HepG2 (cell line): ENCODE results near the gene DNMT3A. TPM values are rescaled to one million over a fixed set of nuclear protein-coding genes. Genes with fewer than 3 reads are reported as not detected.

Source experiments
- ATAC-seq: fragments of 200-7000 bp; cut with Tn5 transposase; 3 replicates; pipeline ENCODE4 v1.9.1; 2020; ENCODE audit warnings: mild to moderate bottlenecking, moderate library complexity
- BruUV-seq: library from RNA; stranded (reverse); fragments of 400-500 nt; replicated peaks from 2 replicates; lab custom pipeline; 2021; lab: Mats Ljungman, UMichigan
- CTCF ChIA-PET: fragments of 300-600 bp; formaldehyde crosslinking; extraction: SDS; loops from one replicate; lab custom pipeline; 2021; ENCODE audit warnings: low total read pairs, inconsistent platforms, low intra/inter-chr PET ratio; lab: Yijun Ruan, JAX
- POLR2A ChIA-PET: fragments of 350-600 bp; sonication (Branson Sonifier 250); formaldehyde crosslinking; loops from one replicate; lab custom pipeline; 2020; ENCODE audit warnings: antibody characterized with exemption, inconsistent platforms; lab: Yijun Ruan, JAX
- DNase-seq: peaks from one replicate; pipeline ENCODE4 v3.0.0-alpha.2; 2015; ENCODE audit warnings: low spot score
- FAIRE-seq: peaks from 3 replicates; lab custom pipeline; 2011; peaks lifted over from hg19 to GRCh38; lab: Jason Lieb, UNC
- H2AFZ ChIP-seq: one replicate; pipeline ENCODE4 v1.6.1; 2011; ENCODE audit warnings: low read length, inconsistent platforms
- H3K27ac ChIP-seq: fragments of 300-600 bp; 3 replicates; pipeline ENCODE4 v1.8.0; 2011; ENCODE audit warnings: mixed run types, mild to moderate bottlenecking, mixed read lengths, low read length, inconsistent platforms; ENCODE audit not compliant: insufficient read depth; ENCODE audit errors: extremely low read length
- H3K27me3 ChIP-seq, 2 experiments: fragments of 200-600 bp in 1 of 2; 2 replicates in 1 of 2; 3 replicates in 1 of 2; pipeline versions ENCODE4 v1.6.0 to v1.8.0; 2011; ENCODE audit warnings: low read length in 2 of 2, mild to moderate bottlenecking in 2 of 2, moderate library complexity in 2 of 2, inconsistent platforms in 1 of 2; ENCODE audit not compliant: insufficient read depth in 2 of 2, control insufficient read depth in 1 of 2
- H3K36me3 ChIP-seq, 2 experiments: fragments of 200-600 bp in 1 of 2; replicated peaks in 1 of 2; 2 replicates in 1 of 2; 3 replicates in 1 of 2; pipeline versions ENCODE4 v1.5.1 to v1.8.0; 2011; ENCODE audit warnings: low read length in 2 of 2, inconsistent platforms in 1 of 2; ENCODE audit not compliant: insufficient read depth in 2 of 2, control insufficient read depth in 1 of 2
- H3K4me1 ChIP-seq: 2 replicates; pipeline ENCODE4 v1.5.1; 2012; ENCODE audit warnings: low read length, inconsistent platforms; ENCODE audit not compliant: insufficient read depth
- H3K4me2 ChIP-seq: 2 replicates; pipeline ENCODE4 v1.6.0; 2011; ENCODE audit warnings: low read depth, low read length, inconsistent platforms
- H3K4me3 ChIP-seq, 3 experiments: fragments of 200-600 bp in 1 of 3; sonication (generic), shearing (Covaris generic) in 1 of 3; replicated peaks in 1 of 3; 2 replicates each; pipeline ENCODE4 v1.5.1; 2011 to 2016; ENCODE audit warnings: low read length in 3 of 3, inconsistent platforms in 2 of 3, low read depth in 2 of 3, mild to moderate bottlenecking in 2 of 3, control low read depth in 1 of 3, mixed read lengths in 1 of 3; ENCODE audit not compliant: insufficient read depth in 1 of 3
- H3K79me2 ChIP-seq: one replicate; pipeline ENCODE4 v1.6.1; 2011; ENCODE audit warnings: low read length, inconsistent platforms; ENCODE audit not compliant: insufficient read depth
- H3K9ac ChIP-seq: 2 replicates; pipeline ENCODE4 v1.6.0; 2011; ENCODE audit warnings: mild to moderate bottlenecking, low read depth, low read length, inconsistent platforms; ENCODE audit not compliant: insufficient read depth
- H3K9me3 ChIP-seq: 2 replicates; pipeline ENCODE4 v1.5.1; 2012; ENCODE audit warnings: mild to moderate bottlenecking, low read length
- H4K20me1 ChIP-seq: 2 replicates; pipeline ENCODE4 v1.6.0; 2011; ENCODE audit warnings: inconsistent platforms, mild to moderate bottlenecking, low read length, moderate library complexity; ENCODE audit not compliant: insufficient read depth
- BCL3 ChIP-seq: sonication (generic); formaldehyde crosslinking; IDR thresholded peaks from 2 replicates; pipeline ENCODE4 v1.5.1; 2020; ENCODE audit warnings: mild to moderate bottlenecking, missing genetic modification reagents, moderate library complexity
- ZNF709 ChIP-seq: sonication (generic); formaldehyde crosslinking; IDR thresholded peaks from 2 replicates; pipeline ENCODE4 v1.5.0; 2020; ENCODE audit warnings: mild to moderate bottlenecking, missing genetic modification reagents
- WGBS: methylation state at CpG from one replicate; pipeline ENCODE4 v1.1.6; 2017; ENCODE audit warnings: low lambda C conversion rate; 5-methylcytosine and 5-hydroxymethylcytosine counted together
- in situ Hi-C: cut with HindIII; loops from 2 replicates; pipeline ENCODE4 v1.10.0; 2017; ENCODE audit warnings: low pct_unique_long_range_greater_than_20kb; ENCODE audit not compliant: extremely low pct_ligation_motif_present
- intact Hi-C: fragments of 100-400 bp; cut with micrococcal nuclease; formaldehyde crosslinking; loops from one replicate; pipeline ENCODE4 v1.10.0; 2022; ENCODE audit not compliant: unreplicated experiment
- polyA plus RNA-seq, 8 experiments: library from polyadenylated mRNA; depleted of rRNA in 3 of 8; stranded (reverse) in 7 of 8; unstranded in 1 of 8; fragments of >200 nt; fragmentation: Illumina TruSeq in 4 of 8; extraction: Trizol in 4 of 8; gene quantifications; 2 replicates each; pipeline versions ENCODE4 v1.2.1 to v1.2.3, GENCODE V29; 2011 to 2016; ENCODE audit warnings: low read depth in 4 of 8, missing spikeins in 1 of 8, mixed read lengths in 1 of 8; ENCODE audit not compliant: insufficient read depth in 1 of 8
- total RNA-seq, 5 experiments: library from RNA; depleted of rRNA; stranded (reverse); fragments of >200 nt; fragmentation: Illumina TruSeq; extraction: Trizol; gene quantifications; 2 replicates each; pipeline ENCODE4 v1.2.3, GENCODE V29; 2016; ENCODE audit warnings: low read depth in 1 of 5
- TF ChIP-seq, protein P1 (sequence below): sonication (generic); formaldehyde crosslinking; IDR thresholded peaks from 2 replicates; pipeline ENCODE4 v1.4.0; 2020; ENCODE audit warnings: missing genetic modification reagents
- TF ChIP-seq, protein P2 (sequence below): sonication (generic); formaldehyde crosslinking; IDR thresholded peaks from 2 replicates; pipeline ENCODE4 v1.5.0; 2020; ENCODE audit warnings: mild to moderate bottlenecking, missing genetic modification reagents, borderline replicate concordance

The DNMT3A gene
- total and polyA plus RNA-seq, 2 of the 13 experiments (the other 11 are each of a cell fraction or from before 2014, with no cell fraction given), result 14.7 to 29.1 TPM

- in situ Hi-C loops (no loop called here), intact Hi-C loops (no loop called here)
- Histone ChIP-seq H2AFZ (no peak overlapping the region), H3K4me3 (no peak overlapping the region), H3K9me3 (no peaks in the 10 kb centered on the region), H3K36me3 (no peaks in the 10 kb centered on the region), H3K27me3 (0 out of 5 replicates have a peak, but pooled peaks cover 0 to 5% of the 10 kb centered on the region in 2 experiments), H3K4me1 (peaks cover 18% of the 10 kb centered on the region), H3K9ac (no peak overlapping the region), H4K20me1 (no peaks in the 10 kb centered on the region), H3K4me2 (no peak overlapping the region), H3K27ac (no peak overlapping the region), H3K79me2 (no peaks in the 10 kb centered on the region)
- CTCF ChIA-PET, result no interaction called here
- FAIRE-seq, result no peak
- ATAC-seq, result no peak
- POLR2A ChIA-PET, result no interaction called here
- no peak for DNase-seq
- BruUV-seq, result no TSS peak
- 61% methylated on average over 5 of the region's 5 CpGs for WGBS
- TF ChIP-seq ZNF709, result no peak
- TF ChIP-seq, protein P1, sequence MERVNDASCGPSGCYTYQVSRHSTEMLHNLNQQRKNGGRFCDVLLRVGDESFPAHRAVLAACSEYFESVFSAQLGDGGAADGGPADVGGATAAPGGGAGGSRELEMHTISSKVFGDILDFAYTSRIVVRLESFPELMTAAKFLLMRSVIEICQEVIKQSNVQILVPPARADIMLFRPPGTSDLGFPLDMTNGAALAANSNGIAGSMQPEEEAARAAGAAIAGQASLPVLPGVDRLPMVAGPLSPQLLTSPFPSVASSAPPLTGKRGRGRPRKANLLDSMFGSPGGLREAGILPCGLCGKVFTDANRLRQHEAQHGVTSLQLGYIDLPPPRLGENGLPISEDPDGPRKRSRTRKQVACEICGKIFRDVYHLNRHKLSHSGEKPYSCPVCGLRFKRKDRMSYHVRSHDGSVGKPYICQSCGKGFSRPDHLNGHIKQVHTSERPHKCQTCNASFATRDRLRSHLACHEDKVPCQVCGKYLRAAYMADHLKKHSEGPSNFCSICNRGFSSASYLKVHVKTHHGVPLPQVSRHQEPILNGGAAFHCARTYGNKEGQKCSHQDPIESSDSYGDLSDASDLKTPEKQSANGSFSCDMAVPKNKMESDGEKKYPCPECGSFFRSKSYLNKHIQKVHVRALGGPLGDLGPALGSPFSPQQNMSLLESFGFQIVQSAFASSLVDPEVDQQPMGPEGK (CRISPR knock-in tag), result no peak
- TF ChIP-seq BCL3 (CRISPR knock-in tag), result no peak
- TF ChIP-seq, protein P2, sequence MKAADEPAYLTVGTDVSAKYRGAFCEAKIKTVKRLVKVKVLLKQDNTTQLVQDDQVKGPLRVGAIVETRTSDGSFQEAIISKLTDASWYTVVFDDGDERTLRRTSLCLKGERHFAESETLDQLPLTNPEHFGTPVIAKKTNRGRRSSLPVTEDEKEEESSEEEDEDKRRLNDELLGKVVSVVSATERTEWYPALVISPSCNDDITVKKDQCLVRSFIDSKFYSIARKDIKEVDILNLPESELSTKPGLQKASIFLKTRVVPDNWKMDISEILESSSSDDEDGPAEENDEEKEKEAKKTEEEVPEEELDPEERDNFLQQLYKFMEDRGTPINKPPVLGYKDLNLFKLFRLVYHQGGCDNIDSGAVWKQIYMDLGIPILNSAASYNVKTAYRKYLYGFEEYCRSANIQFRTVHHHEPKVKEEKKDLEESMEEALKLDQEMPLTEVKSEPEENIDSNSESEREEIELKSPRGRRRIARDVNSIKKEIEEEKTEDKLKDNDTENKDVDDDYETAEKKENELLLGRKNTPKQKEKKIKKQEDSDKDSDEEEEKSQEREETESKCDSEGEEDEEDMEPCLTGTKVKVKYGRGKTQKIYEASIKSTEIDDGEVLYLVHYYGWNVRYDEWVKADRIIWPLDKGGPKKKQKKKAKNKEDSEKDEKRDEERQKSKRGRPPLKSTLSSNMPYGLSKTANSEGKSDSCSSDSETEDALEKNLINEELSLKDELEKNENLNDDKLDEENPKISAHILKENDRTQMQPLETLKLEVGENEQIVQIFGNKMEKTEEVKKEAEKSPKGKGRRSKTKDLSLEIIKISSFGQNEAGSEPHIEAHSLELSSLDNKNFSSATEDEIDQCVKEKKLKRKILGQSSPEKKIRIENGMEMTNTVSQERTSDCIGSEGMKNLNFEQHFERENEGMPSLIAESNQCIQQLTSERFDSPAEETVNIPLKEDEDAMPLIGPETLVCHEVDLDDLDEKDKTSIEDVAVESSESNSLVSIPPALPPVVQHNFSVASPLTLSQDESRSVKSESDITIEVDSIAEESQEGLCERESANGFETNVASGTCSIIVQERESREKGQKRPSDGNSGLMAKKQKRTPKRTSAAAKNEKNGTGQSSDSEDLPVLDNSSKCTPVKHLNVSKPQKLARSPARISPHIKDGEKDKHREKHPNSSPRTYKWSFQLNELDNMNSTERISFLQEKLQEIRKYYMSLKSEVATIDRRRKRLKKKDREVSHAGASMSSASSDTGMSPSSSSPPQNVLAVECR, result no peak
Observed at GRCh38 chr2:25380023-25380422, 38.3 kb upstream of the DNMT3A start.
